KMS-11 (cell line): ENCODE data around the gene PHKB.
"Not testable (repeated sequence)": the region's sequence is repeated elsewhere in the genome, so short reads cannot be mapped to it uniquely, and the experiment has no call there.

Experiments
- H2AFZ ChIP-seq: fragments of 200-600 bp; sonication (generic); 2 replicates; pipeline ENCODE4 v1.6.1; 2016; ENCODE audit warnings: antibody characterized with exemption, mixed run types, low read depth
- H3K27ac ChIP-seq: fragments of 200-600 bp; sonication (generic); 2 replicates; pipeline ENCODE4 v1.6.1; 2016; ENCODE audit warnings: mild to moderate bottlenecking, mixed run types
- H3K27me3 ChIP-seq: fragments of 200-600 bp; sonication (generic); 2 replicates; pipeline ENCODE4 v1.6.1; 2017; ENCODE audit warnings: mild to moderate bottlenecking, low read depth, mixed run types, moderate library complexity; ENCODE audit not compliant: insufficient read depth
- H3K36me3 ChIP-seq: fragments of 200-600 bp; sonication (generic); 2 replicates; pipeline ENCODE4 v1.6.1; 2017; ENCODE audit warnings: mild to moderate bottlenecking, mixed run types; ENCODE audit not compliant: insufficient read depth
- H3K4me1 ChIP-seq: fragments of 200-600 bp; sonication (generic); 2 replicates; pipeline ENCODE4 v1.6.1; 2016; ENCODE audit warnings: mild to moderate bottlenecking, low read depth, mixed run types; ENCODE audit not compliant: poor library complexity, severe bottlenecking
- H3K4me2 ChIP-seq: fragments of 200-600 bp; sonication (generic); 2 replicates; pipeline ENCODE4 v1.7.0; 2016; ENCODE audit warnings: mild to moderate bottlenecking, mixed run types
- H3K4me3 ChIP-seq: fragments of 200-600 bp; sonication (generic); IDR thresholded peaks from 2 replicates; pipeline ENCODE4 v1.6.1; 2017; ENCODE audit warnings: low read depth, low read length, mixed read lengths; ENCODE audit not compliant: insufficient read depth
- H3K79me2 ChIP-seq: fragments of 200-600 bp; sonication (generic); 2 replicates; pipeline ENCODE4 v1.6.1; 2016; ENCODE audit warnings: low read depth, mixed run types; ENCODE audit not compliant: insufficient read depth
- H3K9ac ChIP-seq: fragments of 200-600 bp; sonication (generic); 2 replicates; pipeline ENCODE4 v1.6.1; 2016; ENCODE audit warnings: mild to moderate bottlenecking, mixed run types
- H4K20me1 ChIP-seq: fragments of 200-600 bp; sonication (generic); 2 replicates; pipeline ENCODE4 v1.6.1; 2016; ENCODE audit warnings: mild to moderate bottlenecking, mixed run types; ENCODE audit not compliant: insufficient read depth
- CTCF ChIP-seq: fragments of 200-600 bp; sonication (generic); conservative IDR thresholded peaks from 2 replicates; pipeline ENCODE4 v1.6.1; 2017; ENCODE audit warnings: low read depth, mild to moderate bottlenecking, antibody characterized with exemption, low read length, moderate library complexity, mixed read lengths

Gene PHKB

GRCh38 chr16:47672475-47672874, 211.3 kb downstream of the PHKB start:
- Histone ChIP-seq H3K79me2 (no peaks in the 10 kb centered on the region), H3K4me3 (no peak overlapping the region), H3K27ac (no peak overlapping the region), H3K9ac (no peak overlapping the region), H3K27me3 (no peaks in the 10 kb centered on the region), H2AFZ (no peak overlapping the region), H3K4me1 (peaks cover 4% of the 10 kb centered on the region), H3K36me3 (no peaks in the 10 kb centered on the region), H4K20me1 (no peaks in the 10 kb centered on the region), H3K4me2 (no peak overlapping the region)
- TF ChIP-seq CTCF = no peak

- Histone ChIP-seq H3K4me3 (no peak overlapping the region), H3K27me3 (no peaks in the 10 kb centered on the region), H4K20me1 (no peaks in the 10 kb centered on the region), H3K9ac (no peak overlapping the region), H2AFZ (no peak overlapping the region), H3K4me2 (no peak overlapping the region), H3K4me1 (peaks cover 4% of the 10 kb centered on the region), H3K27ac (no peak overlapping the region), H3K79me2 (no peaks in the 10 kb centered on the region), H3K36me3 (no peaks in the 10 kb centered on the region)
- no peak for TF ChIP-seq CTCF
Observed at GRCh38 chr16:47676635-47677177, 215.6 kb downstream of the PHKB start.

GRCh38 chr16:47681571-47681970, 220.4 kb downstream of the PHKB start:
- H3K4me2 ChIP-seq, H3K4me3 ChIP-seq, H3K9ac ChIP-seq, H3K79me2 ChIP-seq, H4K20me1 ChIP-seq, H3K27me3 ChIP-seq, H3K27ac ChIP-seq, H3K36me3 ChIP-seq, H3K4me1 ChIP-seq, H2AFZ ChIP-seq: not testable (repeated sequence)

- Histone ChIP-seq H3K27me3 (no peaks in the 10 kb centered on the region), H3K4me3 (no peak overlapping the region), H3K27ac (no peak overlapping the region), H4K20me1 (no peaks in the 10 kb centered on the region), H3K4me1 (no peaks in the 10 kb centered on the region), H3K4me2 (no peak overlapping the region), H3K79me2 (no peaks in the 10 kb centered on the region), H3K9ac (no peak overlapping the region), H2AFZ (no peak overlapping the region), H3K36me3 (0 out of 2 replicates have a peak, but pooled peaks cover 6% of the 10 kb centered on the region)
- no peak for TF ChIP-seq CTCF
Observed at GRCh38 chr16:47687694-47688093, 226.6 kb downstream of the PHKB start.

- Histone ChIP-seq H3K79me2 (no peaks in the 10 kb centered on the region), H3K36me3 (0 out of 2 replicates have a peak, but pooled peaks cover 6% of the 10 kb centered on the region), H3K27ac (no peak overlapping the region), H3K27me3 (no peaks in the 10 kb centered on the region), H3K4me2 (no peak overlapping the region), H3K4me1 (no peaks in the 10 kb centered on the region), H4K20me1 (no peaks in the 10 kb centered on the region), H3K4me3 (no peak overlapping the region), H2AFZ (no peak overlapping the region), H3K9ac (no peak overlapping the region)
- no peak for TF ChIP-seq CTCF
Observed at GRCh38 chr16:47693226-47693625, 232.1 kb downstream of the PHKB start.
